A673 (cell line): Measurements from ENCODE around the gene PRAME.

Experiments used
- CTCF ChIP-seq: fragments of 300-800, 200-600 bp; sonication (generic); conservative IDR thresholded peaks from 2 replicates; pipeline ENCODE4 v1.5.1; 2017; ENCODE audit warnings: low read depth, mild to moderate bottlenecking, antibody characterized with exemption, low read length, moderate library complexity, mixed read lengths
- EZH2 ChIP-seq: fragments of 200-600 bp; sonication (generic); IDR thresholded peaks from 2 replicates; pipeline ENCODE4 v1.6.1; 2017; ENCODE audit warnings: borderline replicate concordance, low read depth, mild to moderate bottlenecking, mixed read lengths, antibody characterized with exemption, low read length; ENCODE audit not compliant: poor library complexity, severe bottlenecking

GRCh38 chr22:22573047-22573889, 14.2 kb upstream of the PRAME start:
- TF ChIP-seq EZH2: no peak
- no peak for TF ChIP-seq CTCF
